ENCODE results near the gene GLYATL3. TPM values are rescaled to one million over a fixed set of nuclear protein-coding genes. Genes with fewer than 3 reads are reported as not detected.
"Not testable (repeated sequence)": the region's sequence is repeated elsewhere in the genome, so short reads cannot be mapped to it uniquely, and the experiment has no call there.

GLYATL3 gene
- total RNA-seq, 4 donors from 2014 or later, result not detected

DNA sequence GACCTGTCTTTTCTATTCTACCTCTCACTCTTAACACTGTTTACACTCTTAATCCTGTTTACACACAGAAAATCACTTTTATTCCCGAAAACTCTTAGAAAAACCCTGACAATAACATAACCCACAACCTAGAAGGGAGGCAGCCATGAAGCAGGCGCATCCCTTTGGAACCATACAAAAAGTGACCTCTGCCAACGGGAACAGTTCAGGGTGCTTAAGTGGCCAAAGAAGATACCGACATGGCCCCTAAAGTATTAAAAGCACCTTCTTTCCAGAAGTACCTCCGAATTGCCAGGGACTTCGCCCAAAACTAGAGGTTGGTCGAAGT lies 37.2 kb upstream of the GLYATL3 start:
- H3K9me3 ChIP-seq, result no peaks in the 10 kb centered on the region
- H3K27me3 ChIP-seq, result no peaks in the 10 kb centered on the region
- TF ChIP-seq POLR2A (IDR thresholded peaks at IDR 0.05), result no peak
- TF ChIP-seq, protein P1, sequence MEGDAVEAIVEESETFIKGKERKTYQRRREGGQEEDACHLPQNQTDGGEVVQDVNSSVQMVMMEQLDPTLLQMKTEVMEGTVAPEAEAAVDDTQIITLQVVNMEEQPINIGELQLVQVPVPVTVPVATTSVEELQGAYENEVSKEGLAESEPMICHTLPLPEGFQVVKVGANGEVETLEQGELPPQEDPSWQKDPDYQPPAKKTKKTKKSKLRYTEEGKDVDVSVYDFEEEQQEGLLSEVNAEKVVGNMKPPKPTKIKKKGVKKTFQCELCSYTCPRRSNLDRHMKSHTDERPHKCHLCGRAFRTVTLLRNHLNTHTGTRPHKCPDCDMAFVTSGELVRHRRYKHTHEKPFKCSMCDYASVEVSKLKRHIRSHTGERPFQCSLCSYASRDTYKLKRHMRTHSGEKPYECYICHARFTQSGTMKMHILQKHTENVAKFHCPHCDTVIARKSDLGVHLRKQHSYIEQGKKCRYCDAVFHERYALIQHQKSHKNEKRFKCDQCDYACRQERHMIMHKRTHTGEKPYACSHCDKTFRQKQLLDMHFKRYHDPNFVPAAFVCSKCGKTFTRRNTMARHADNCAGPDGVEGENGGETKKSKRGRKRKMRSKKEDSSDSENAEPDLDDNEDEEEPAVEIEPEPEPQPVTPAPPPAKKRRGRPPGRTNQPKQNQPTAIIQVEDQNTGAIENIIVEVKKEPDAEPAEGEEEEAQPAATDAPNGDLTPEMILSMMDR (IDR thresholded peaks at IDR 0.05), result no peak
- no peaks in the 10 kb centered on the region for H3K36me3 ChIP-seq
- H3K4me3 ChIP-seq, result peak overlapping the region; percentile 62 to 85
- DNase-seq, result no peak
- H3K4me1 ChIP-seq, result peaks cover 0 to 8% of the 10 kb centered on the region in 2 donors
- H3K27ac ChIP-seq, result peak overlapping the region; percentile 82 to 88
- intact Hi-C loops (cut with DNase I; ENCODE audit: low total_unique reads), result no loop called here

DNA sequence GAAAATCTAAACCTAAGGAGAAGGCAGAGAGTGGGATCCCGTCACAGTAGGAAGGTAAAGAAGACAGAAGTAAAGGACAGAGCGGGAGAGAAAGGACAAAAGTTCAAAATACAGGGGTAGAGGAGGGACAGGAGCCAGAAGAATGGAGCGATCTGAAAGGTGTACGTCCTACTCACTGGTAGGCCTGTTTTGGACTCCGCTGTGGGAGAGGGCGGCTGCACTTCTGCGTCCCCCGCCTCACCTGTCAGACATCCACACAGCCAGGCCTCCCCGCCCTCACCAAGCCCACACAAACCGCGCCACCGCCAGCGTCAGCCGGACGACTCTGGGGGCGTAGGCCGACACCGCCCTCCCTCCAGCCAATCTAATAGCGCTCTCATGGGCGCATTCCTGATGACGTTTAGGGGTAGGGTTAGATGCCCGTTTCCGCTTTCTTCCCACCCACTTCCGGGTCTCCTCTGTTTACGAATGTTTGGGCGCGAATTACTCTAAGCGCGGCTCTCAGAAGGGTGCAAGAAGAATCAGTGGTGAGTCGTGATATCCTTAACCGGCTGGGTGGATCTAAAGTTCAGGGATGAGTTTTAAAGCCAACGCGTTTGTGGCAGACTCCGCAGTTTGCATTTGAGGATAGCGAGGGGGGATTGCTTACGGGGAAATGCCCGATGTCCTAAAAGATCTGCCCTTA lies 36.7 kb upstream of the GLYATL3 start, which contains the start of the genes CENPQ and MMUT:
Gene CENPQ (plus strand): TSS at position 444 of the 685 bp plus-strand sequence. CDS start 6,807 bp downstream, outside the sequence.
Gene MMUT (minus strand): TSS at position 327 of the 685 bp plus-strand sequence. CDS start 3,787 bp downstream, outside the sequence.
- Histone ChIP-seq H3K27me3 (no peaks in the 10 kb centered on the region), H3K4me1 (peaks cover 0 to 8% of the 10 kb centered on the region in 2 donors), H3K36me3 (no peaks in the 10 kb centered on the region), H3K9me3 (no peaks in the 10 kb centered on the region), H3K27ac (peak within 1 kb of the TSS; percentile 82 to 88), H3K4me3 (peak within 1 kb of the TSS; percentile 62 to 85)
- TF ChIP-seq POLR2A (IDR thresholded peaks at IDR 0.05), result peak; percentile 71 to 75
- TF ChIP-seq, protein P1 (IDR thresholded peaks at IDR 0.05), result no peak
- intact Hi-C loops (cut with DNase I; ENCODE audit: low total_unique reads), result no loop called here
- peak; percentile 89 to 94 for DNase-seq

DNA sequence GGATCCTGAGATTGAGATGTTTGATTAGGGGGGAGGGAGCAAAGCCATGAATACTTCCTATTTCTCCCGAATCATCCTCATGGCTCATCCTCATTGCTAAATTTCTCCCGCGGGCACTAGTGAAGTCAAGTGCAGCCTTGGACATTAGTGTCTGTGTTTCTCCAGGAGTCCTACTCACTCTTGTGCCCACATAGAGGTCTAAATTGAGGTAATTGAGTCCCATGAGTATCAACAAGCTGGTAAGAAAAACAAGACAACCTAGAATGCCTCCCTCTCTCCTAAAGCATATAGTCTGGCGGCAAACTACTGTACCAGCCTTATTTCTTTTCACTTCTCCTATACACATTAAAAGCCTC lies 36.1 kb upstream of the GLYATL3 start:
- H3K27ac ChIP-seq, result peak overlapping the region; percentile 82 to 88
- intact Hi-C loops (cut with DNase I; ENCODE audit: low total_unique reads), result no loop called here
- H3K4me1 ChIP-seq, result peaks cover 0 to 8% of the 10 kb centered on the region in 2 donors
- no peaks in the 10 kb centered on the region for H3K27me3 ChIP-seq
- no peak for DNase-seq
- no peaks in the 10 kb centered on the region for H3K9me3 ChIP-seq
- H3K4me3 ChIP-seq, result peak overlapping the region; percentile 62 to 85
- no peaks in the 10 kb centered on the region for H3K36me3 ChIP-seq
- TF ChIP-seq, protein P1 (IDR thresholded peaks at IDR 0.05), result no peak
- no peak for TF ChIP-seq POLR2A (IDR thresholded peaks at IDR 0.05)

DNA sequence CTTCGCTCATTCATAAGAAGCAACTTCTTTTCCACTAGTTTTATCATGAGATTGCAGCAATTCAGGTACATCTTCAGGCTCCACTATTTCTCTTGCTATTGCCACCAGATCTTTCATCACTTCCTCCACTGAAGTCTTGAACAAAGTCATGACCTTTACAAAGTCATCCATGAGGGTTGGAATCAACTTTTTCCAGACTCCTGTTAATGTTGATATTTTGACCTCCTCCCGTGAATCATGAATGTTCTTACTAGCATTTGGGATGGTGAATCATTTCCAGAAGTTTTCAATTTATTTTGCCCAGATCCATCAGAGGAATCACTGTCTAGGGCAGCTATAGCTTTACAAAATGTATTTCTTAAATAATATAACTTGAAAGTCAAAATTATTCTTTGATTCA lies 35.0 kb upstream of the GLYATL3 start:
- Histone ChIP-seq H3K27ac (no peak overlapping the region), H3K36me3 (no peaks in the 10 kb centered on the region), H3K27me3 (no peaks in the 10 kb centered on the region), H3K4me3 (no peak overlapping the region), H3K4me1 (peaks cover 0 to 8% of the 10 kb centered on the region in 2 donors), H3K9me3 (no peaks in the 10 kb centered on the region)
- no peak for DNase-seq
- intact Hi-C loops (cut with DNase I; ENCODE audit: low total_unique reads), result no loop called here
- TF ChIP-seq POLR2A (IDR thresholded peaks at IDR 0.05), result no peak
- TF ChIP-seq, protein P1 (IDR thresholded peaks at IDR 0.05), result no peak

DNA sequence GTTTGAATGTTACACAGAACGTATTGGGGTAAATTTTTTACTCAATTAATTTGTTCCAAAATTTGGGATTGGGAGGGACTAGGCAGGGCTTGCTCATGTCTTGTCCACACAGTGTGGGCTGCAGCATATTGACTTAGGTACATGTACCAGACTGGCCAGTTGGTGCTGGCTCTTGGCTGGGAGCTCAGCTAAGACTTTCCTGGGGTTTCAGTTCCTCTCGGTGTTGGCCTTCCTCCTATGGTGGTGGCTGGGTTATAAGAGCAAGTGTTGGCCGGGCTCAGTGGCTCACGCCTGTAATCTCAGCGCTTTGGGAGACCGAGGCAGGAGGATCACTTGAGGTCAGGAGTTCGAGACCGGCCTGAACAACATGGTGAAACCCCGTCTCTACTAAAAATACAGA lies 31.7 kb upstream of the GLYATL3 start:
- no peaks in the 10 kb centered on the region for H3K9me3 ChIP-seq
- intact Hi-C loops (cut with DNase I; ENCODE audit: low total_unique reads), result no loop called here
- H3K27me3 ChIP-seq, result no peaks in the 10 kb centered on the region
- no peaks in the 10 kb centered on the region for H3K4me1 ChIP-seq
- H3K27ac ChIP-seq, result no peak overlapping the region
- DNase-seq, result no peak
- no peaks in the 10 kb centered on the region for H3K36me3 ChIP-seq
- H3K4me3 ChIP-seq, result no peak overlapping the region
- TF ChIP-seq POLR2A (IDR thresholded peaks at IDR 0.05), result no peak
- TF ChIP-seq, protein P1 (IDR thresholded peaks at IDR 0.05), result no peak

DNA sequence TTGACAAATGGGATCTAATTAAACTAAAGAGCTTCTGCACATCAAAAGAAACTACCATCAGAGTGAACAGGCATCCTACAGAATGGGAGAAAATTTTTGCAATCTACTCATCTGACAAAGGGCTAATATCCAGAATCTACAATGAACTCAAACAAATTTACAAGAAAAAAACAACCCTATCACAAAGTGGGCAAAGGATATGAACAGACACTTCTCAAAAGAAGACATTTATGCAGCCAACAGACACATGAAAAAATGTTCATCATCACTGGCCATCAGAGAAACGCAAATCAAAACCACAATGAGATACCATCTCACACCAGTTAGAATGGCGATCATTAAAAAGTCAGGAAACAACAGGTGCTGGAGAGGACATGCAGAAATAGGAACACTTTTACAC lies 23.2 kb upstream of the GLYATL3 start:
- H3K27ac ChIP-seq; intact Hi-C loops (cut with DNase I; ENCODE audit: low total_unique reads); DNase-seq; H3K36me3 ChIP-seq; H3K9me3 ChIP-seq; H3K27me3 ChIP-seq; H3K4me1 ChIP-seq; H3K4me3 ChIP-seq: not testable (repeated sequence)

All from uterus (tissue), 4 donors.